Measurements from ENCODE around the gene KLRD1.
A peak's percentile ranks its signal among the peaks of the same experiment; 100 is the strongest.
"Not testable (repeated sequence)": the region's sequence is repeated elsewhere in the genome, so short reads cannot be mapped to it uniquely, and the experiment has no call there.

KLRD1 gene

GRCh38 chr12:10338470-10338869 is 30.8 kb downstream of the KLRD1 start:
- DNase-seq (ENCODE audit: low read depth), result not testable (repeated sequence)

- no peak for DNase-seq (ENCODE audit: low read depth)
These were observed 31.6 kb downstream of the KLRD1 start for GRCh38 chr12:10339053-10339840.

GRCh38 chr12:10340946-10341345 is 33.3 kb downstream of the KLRD1 start:
- not testable (repeated sequence) for DNase-seq (ENCODE audit: low read depth)

DNA sequence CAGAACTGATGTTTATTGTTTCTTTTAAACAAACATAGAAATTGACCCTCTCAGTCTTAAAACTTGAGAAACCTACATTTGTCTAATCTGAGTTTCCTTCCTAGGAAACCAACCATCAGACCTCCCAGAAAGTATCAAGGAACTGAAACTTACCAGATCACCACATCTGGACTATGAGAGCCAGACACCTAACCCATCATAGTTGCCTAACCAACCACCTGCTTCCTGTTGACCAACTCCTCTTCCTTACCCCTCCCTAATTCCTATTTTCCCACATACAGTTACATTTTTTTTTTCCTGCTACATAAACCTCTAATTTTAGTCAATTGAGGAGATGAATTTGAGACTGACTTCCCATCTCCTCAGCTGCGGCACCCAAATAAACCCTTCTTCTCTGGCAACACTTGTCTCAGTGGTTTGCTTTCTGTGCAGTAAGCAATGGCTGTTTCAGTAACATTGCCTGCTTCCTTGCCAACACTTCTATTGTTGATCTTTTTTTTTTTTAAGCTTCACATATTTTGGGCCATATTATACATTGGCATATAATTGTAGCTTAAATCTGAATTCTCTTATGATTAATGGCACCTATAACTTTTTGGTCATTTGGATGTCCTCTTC is 34.3 kb downstream of the KLRD1 start:
- DNase-seq (ENCODE audit: low read depth), result no peak

DNA sequence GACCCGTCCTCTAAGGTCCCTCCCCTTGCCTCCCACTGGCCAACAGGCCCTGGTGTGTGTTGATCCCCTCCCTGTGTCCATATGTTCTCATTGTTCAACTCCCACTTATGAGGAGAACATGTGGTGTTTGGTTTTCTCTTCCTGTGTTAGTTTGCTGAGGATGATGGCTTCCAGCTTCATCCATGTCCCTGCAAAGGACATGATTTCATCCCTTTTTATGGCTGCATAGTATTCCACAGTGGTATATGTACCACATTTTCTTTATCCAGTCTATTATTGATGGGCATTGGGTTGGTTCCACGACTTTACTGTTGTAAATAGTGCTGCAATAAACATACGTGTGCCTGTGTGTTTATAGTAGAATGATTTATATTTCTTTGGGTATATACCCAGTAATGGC is 43.8 kb downstream of the KLRD1 start:
- not testable (repeated sequence) for DNase-seq (ENCODE audit: low read depth)

DNA sequence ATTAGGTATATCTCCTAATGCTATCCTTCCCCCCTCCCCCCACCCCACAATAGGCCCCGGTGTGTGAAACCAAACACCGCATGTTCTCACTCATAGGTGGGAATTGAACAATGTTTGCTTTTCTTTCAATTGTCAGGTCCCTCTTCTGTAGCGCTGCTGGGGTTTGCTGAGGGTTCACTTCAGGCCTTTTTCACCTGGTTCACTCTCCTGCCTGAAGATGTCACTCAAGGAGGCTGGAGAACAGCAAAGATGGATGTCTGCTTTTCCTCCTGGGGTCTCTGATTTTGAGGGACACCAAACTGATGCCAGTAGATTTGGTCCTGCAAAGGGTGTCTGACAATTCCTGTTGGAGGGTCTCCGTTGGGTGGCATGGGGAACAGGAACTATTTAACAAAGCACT is 46.4 kb downstream of the KLRD1 start:
- no peak for DNase-seq (ENCODE audit: low read depth)

DNA sequence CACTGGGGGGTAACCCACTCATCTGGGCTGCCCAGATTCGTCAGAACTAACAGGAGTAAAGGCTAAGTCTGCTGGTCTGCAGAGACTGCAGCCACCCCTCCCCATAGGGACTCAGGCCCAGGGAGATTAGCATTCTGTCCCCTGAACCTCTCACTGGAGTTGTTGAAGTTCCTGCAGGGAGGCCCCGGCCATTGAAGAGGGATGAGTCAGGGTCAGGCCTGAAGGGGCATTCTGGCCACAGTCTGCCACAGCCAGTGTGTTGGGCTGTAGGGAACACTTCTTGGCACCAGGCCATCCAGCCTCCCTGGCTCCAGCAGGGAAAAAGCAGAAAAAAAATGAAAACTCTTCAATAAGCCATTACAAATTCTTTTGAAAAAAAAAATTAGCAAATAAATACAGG is 46.8 kb downstream of the KLRD1 start:
- DNase-seq (ENCODE audit: low read depth), result no peak

DNA sequence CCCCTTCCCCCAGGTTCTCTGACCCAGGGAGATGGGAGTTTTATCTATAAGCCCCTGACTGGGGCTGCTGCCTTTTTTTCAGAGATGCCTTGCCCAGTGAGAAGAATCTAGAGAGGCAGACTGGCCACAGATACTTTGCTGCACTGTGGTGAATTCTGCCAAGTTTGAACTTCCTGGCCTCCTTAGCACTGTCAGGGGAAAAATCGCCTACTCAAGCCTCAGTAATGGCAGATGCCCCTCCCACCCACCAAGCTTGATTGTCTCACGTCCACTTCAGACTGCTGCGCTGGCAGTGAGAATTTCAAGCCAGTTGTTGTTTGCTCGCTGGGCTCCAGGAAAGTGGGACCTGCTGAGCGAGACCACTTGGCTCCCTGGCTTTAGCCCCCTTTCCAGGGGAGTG is 50.5 kb downstream of the KLRD1 start:
- DNase-seq (ENCODE audit: low read depth), result no peak

GRCh38 chr12:10358969-10359368 is 51.3 kb downstream of the KLRD1 start:
- DNase-seq (ENCODE audit: low read depth), result no peak

DNA sequence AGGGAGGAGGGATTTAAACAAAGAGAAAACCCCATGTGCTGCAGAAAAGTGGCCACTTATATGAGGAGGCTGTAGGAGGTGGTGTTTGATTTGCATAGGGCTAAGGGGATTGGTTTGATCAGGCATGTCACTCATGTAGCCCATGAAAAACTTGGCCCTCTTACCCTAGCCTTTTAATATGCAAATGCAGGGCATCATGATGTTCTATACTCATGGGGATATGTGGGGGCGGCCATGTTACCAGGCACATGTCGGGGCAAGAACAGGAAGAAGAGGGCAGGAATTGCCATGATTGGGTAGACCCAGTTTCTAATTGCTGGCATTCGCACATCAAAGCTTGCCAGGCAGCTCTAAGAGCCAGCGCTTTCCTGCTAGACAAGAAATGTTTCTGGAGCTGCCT is 53.4 kb downstream of the KLRD1 start:
- DNase-seq (ENCODE audit: low read depth), result no peak

DNA sequence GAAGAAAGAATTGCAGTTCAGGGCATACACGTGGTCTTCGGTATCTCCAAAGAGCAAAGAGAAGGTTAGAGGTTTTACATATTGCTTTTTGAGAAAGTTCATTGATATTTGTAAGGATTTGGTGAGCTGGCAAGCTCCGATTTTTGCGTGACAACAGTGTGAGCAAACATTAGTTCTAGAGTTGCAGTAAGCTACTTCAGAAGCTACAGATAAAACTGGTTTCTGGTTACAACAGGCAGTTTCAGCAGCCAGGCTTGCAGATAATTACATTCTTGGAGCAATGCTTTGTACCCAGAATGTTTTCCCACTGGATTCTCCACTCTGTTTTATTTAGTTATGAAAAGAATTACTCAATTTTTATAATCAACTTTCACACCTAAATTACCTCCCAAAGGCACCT is 54.0 kb downstream of the KLRD1 start:
- DNase-seq (ENCODE audit: low read depth), result no peak

DNA sequence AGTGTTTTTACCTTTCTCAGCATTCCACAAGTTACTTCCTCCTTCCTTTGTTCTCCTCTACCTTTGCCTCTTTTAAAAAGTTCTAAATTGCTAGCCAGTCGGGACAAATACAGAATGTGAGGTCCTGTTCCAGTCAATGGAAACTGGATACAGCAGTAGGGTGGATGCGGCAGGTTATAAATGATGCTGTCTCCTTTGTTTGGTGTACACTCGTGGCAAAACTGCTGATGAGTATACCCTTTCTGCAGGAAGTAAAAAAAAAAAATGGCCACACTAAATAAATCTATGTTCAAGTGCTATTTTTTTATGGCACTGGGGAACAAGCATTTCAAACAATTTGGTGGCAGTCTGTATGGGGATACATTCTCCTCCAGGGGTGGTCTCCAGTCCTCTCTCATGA is 54.7 kb downstream of the KLRD1 start:
- DNase-seq (ENCODE audit: low read depth), result no peak

DNA sequence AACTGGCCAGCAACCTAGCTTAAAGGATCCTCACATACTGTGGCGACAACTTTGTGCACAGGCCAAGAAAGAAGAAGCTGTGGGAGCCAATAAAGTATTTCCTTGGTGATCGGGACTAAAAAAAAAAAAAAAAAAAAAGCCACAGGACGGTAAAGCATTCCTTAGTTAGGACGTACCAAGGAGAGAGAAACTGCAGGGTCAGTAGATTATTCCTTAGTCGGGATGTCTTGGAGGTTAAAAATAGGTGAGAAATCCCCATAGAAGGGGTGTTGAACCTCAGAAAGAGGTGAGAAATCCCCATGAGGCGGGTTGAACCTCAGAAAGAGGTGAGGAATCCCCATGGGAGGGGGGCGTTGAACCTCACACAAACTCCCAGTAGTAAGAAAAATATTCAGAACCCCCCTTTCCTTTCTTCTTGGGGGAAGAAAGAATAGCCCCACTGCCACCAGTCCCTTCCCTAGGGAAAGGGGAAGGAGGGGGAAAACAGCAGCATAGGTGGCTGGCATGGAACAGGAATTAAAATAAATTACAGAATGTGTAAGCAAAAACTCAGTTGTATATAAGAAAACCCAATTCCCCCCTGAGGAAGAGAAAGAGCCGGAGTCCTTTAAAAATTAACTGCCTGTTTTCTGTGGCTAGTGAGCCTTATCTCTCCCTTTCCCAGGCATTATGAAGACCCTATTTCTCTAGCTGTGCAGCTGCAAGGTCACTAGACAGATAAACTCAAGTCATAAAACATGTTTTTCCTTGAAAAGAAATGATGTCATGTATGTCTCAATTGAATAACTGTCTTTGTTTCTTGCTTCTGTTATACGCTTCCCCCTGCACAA is 55.4 kb downstream of the KLRD1 start:
- DNase-seq (ENCODE audit: low read depth), result no peak

GRCh38 chr12:10363658-10363913 is 55.9 kb downstream of the KLRD1 start:
- DNase-seq (ENCODE audit: low read depth), result no peak

- DNase-seq (ENCODE audit: low read depth), result no peak
These were observed 56.5 kb downstream of the KLRD1 start for GRCh38 chr12:10363914-10364814.

GRCh38 chr12:10364815-10365622 is 57.3 kb downstream of the KLRD1 start:
- peak; percentile 50 for DNase-seq (ENCODE audit: low read depth)

GRCh38 chr12:10365696-10366405 is 58.2 kb downstream of the KLRD1 start:
- no peak for DNase-seq (ENCODE audit: low read depth)

GRCh38 chr12:10366875-10367274 is 59.2 kb downstream of the KLRD1 start:
- no peak for DNase-seq (ENCODE audit: low read depth)

GRCh38 chr12:10367714-10368113 is 60.0 kb downstream of the KLRD1 start:
- not testable (repeated sequence) for DNase-seq (ENCODE audit: low read depth)

Data from activated T-cell treated with anti-CD3 and anti-CD28 coated beads for 24 hours (primary cell).